GM18499 (cell line): ENCODE results near the gene MN1.

ENCODE experiments used
- ATAC-seq: cut with Tn5 transposase; IDR thresholded peaks from one replicate; pipeline ENCODE4 v1.9.1; 2021; ENCODE audit warnings: moderate number of reproducible peaks; ENCODE audit not compliant: insufficient read depth, unreplicated experiment

The MN1 gene

GRCh38 chr22:27801202-27801615, 347 bp downstream of the MN1 start:
- ATAC-seq: no peak

- ATAC-seq: no peak
Measured at GRCh38 chr22:27800250-27801201, 1.0 kb downstream of the MN1 start.

DNA sequence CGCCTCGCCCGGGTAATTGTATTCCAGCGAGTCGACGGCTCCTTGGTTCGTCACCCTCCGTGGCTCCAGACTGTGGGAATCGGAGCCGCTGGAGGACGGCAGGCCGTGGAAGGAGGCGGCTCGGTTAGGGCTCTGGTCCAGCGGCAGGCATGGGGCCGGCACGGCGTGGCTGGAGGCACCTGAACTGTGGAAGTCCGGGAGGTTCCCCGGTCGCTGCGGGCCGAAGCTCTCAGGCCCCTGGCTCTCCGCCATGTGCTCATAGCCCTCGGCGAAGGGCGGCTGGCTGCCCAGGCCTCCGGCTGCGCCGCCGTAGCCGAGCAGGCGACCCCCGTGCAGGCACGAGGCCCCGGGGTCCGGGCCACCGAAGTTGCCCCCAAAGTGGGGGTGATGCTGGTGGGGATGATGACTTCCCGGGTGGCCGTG, 1.7 kb downstream of the MN1 start:
- ATAC-seq: no peak

DNA sequence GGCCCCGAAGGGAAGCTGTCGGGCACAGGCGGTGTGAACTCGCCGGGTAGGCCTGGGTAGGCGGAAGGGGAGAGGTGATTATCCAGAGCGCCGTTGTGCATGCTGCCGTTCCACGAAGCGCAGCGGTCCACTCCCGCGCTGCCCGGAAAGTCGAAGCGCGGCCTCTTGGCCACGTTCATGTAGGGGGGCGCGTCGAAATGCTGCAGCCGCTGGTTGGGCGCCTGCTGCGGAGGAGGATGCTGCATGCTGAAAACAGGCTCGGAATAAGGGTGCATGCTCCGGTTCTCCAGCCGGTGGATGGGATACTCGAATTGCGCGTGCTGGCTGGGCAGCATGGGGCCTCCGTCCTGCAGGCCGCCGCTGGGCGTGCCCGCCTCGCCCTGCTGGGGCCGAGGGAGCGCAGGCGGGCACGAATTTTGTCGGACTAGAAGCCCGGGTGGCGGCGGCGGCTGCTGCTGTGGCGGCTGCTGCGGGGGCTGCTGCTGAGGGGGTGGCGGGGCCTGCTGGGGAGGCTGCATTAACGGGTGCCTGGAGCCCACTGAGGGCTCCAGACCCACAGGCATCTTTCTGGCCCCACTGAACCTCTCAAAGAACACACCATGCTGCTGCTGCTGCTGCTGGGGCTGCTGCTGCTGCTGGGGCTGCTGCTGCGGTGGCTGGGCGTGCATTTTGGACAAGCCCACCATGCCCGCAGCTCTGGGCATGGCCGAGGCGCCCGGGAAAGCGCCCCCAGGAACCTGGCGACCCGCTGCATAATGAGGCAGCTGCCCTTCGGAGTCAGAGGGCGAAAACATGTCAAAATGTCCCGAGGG, 2.3 kb downstream of the MN1 start:
- no peak for ATAC-seq

GRCh38 chr22:27798511-27799014, 3.0 kb downstream of the MN1 start:
- no peak for ATAC-seq

DNA sequence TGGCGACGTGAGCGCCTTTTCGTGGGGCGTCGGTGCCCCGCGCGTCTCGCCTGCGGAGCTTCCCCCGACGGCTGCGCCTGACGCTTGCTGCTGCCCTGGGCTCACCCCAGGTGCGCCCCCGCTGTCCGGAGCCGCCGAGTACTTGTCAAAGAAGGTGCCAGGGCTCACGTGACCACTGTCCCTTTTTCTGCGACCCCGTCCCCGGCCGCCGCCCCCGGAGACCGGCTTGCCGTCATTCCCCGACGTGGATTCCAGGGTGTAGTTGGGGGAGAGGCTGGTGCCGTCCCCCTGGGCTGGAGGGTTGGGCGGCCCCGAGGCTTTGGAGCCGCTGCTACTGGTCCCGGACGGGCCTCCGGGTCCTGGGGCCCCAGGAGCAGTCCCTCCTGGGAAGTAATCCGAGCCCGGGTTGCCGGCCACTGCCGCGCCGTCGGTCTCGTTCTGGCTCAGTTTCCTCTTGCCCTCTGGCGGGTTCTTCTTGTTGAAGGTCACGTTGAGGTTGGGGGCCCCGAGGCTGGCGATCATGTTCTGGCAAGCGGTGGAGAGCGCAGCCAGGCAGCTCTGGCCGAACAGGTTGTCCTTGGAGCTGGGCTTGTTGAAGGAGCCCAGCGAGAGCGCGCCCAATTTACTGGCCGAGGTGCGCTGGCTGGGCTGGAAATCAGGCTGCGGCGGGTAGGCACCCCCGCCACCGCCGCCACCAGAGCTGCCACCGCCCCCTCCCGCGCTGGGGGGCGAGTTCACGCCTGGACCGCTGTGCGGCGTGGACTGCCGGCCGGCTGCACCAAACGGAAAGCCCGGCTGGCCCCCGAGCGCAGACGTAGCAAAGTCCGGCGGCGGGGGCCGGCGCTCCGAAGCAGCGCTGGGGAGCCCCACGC, 3.8 kb downstream of the MN1 start:
- ATAC-seq: no peak

- no peak for ATAC-seq
Measured at GRCh38 chr22:27796829-27797519, 4.6 kb downstream of the MN1 start.

- ATAC-seq: no peak
Measured at GRCh38 chr22:27795696-27796517, 5.6 kb downstream of the MN1 start.

DNA sequence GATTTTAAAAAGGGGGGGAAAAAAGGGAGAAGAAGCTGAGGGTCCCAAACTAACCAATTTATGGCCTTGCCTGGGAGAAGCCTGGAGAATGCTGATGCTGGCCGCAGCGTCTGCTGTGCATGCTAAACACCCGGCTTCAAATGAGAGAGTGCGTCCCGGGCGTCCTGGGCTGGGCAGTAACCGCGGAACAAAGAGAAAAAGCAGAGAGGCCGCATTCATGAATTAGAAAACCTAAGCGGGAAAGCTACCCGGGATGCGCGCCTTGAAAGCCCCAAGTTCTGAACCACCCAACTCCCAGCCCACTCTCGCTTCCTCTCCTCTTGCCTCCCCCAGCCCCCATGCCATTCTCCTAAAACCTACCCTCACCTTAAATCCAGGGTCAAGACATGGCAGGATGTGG, 6.5 kb downstream of the MN1 start:
- no peak for ATAC-seq

GRCh38 chr22:27794226-27794625, 7.3 kb downstream of the MN1 start:
- no peak for ATAC-seq

- no peak for ATAC-seq
Measured at GRCh38 chr22:27793576-27793975, 8.0 kb downstream of the MN1 start.

DNA sequence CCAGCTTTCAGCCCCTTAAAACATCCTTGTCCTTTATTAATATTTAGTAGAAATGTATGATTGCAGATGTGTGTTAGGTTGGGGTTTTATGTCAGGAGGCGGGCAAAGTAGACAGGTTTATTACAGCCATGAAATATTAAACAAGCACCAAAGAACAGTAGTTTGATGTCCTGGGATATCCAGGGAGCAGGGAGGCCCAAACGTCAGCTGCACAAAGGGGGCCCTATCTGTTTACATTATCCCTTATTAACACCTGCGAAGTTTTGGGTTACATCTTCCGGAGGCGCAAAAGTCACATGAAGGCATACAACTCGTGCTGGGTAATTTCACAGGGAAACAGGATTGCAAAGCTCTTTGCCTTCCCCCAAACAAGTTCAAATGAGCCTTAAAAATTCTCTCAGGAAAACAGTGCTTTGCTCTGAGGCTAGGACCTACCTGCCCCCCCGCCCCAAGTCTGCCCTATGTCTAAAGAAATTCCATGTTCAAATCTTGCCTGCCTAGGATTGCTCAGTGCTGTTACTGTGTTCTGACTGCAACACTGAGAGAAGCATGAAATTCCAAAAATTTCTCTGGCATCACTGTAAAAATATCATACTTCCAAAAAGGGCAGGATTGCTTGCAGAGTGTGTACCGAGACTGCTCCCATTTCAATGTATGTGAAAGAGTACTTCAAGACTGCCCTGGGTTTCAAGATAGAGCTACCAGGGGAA, 8.9 kb downstream of the MN1 start:
- no peak for ATAC-seq

- ATAC-seq: no peak
Measured at GRCh38 chr22:27791859-27792241, 9.7 kb downstream of the MN1 start.

DNA sequence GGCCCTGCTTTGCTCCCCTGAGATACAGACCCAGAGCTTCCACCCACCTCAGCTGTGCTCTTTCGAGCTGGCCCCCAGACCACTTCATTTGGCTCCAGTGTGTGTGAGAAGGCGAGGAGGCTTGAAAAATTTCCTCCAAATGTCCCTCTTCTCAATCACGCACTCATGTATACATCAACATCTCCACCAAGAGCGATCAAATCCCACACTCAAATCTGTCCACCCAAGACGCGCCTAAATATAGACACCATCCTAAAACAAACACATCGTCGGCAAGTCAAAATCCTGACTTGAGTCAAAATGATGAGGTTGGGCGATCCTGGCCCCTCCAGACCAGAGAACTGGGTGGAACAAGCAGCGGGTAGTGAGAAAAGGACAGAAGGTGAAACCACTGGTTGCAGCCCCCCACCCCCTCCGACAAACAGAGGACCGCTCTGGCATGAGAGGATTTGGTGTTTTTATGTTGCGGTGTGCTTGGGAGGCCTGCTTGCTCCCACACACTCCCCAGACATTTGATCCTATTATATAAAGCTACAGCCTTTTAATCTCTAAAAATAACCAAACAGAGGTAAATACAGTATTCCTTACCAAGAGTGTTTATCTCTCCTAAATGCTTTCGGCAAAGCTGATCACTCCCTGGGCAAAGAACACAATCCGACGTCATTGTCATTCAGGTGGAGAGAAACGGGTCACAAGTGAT, 10.2 kb downstream of the MN1 start:
- ATAC-seq: no peak

GRCh38 chr22:27790376-27791158, 11.0 kb downstream of the MN1 start:
- ATAC-seq: no peak

GRCh38 chr22:27788500-27789288, 12.9 kb downstream of the MN1 start:
- ATAC-seq: no peak
